HG03439 (cell line): ENCODE measurements around the gene B4GALNT4.
"Not testable (repeated sequence)": the region's sequence is repeated elsewhere in the genome, so short reads cannot be mapped to it uniquely, and the experiment has no call there.

Experiments used
- ATAC-seq: cut with Tn5 transposase; IDR thresholded peaks from one replicate; pipeline ENCODE4 v1.9.1; 2021; ENCODE audit warnings: mild to moderate bottlenecking, moderate library complexity; ENCODE audit not compliant: unreplicated experiment

The B4GALNT4 gene

GRCh38 chr11:391117-392017 lies 22.1 kb downstream of the B4GALNT4 start:
- ATAC-seq: no peak

DNA sequence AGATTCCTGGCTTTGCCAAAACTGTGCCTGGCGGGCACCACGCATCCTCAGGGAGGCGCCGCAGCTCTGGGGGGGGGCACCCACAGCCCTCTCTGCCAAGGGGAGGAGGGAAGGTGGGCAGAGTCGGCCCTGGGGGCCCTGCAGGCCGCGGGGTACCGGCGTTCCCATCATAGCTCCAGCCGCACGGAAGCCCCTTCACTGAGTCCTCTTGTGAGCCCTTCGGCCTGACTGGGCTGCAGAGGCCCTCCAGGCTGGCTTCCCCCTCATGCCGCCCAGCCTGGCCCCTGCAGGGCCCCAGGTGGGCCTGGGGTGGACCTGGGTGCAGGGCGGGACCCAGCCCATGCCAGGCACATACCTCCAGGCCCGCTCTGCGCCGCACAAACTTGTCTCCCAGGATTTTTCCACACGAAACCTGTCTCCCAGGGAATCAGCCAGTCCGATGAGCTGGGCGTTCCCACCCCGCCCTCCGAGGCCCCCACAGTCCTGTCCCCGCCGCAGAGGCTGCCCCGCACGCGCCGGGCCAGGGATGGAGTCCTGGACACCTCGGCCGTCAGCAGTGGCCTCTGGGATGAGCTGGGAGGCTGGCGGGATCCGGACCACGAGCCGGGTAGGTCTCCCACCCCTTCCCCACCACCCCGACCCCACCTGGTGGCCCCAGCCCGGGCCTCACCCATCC lies 22.9 kb downstream of the B4GALNT4 start:
- no peak for ATAC-seq

DNA sequence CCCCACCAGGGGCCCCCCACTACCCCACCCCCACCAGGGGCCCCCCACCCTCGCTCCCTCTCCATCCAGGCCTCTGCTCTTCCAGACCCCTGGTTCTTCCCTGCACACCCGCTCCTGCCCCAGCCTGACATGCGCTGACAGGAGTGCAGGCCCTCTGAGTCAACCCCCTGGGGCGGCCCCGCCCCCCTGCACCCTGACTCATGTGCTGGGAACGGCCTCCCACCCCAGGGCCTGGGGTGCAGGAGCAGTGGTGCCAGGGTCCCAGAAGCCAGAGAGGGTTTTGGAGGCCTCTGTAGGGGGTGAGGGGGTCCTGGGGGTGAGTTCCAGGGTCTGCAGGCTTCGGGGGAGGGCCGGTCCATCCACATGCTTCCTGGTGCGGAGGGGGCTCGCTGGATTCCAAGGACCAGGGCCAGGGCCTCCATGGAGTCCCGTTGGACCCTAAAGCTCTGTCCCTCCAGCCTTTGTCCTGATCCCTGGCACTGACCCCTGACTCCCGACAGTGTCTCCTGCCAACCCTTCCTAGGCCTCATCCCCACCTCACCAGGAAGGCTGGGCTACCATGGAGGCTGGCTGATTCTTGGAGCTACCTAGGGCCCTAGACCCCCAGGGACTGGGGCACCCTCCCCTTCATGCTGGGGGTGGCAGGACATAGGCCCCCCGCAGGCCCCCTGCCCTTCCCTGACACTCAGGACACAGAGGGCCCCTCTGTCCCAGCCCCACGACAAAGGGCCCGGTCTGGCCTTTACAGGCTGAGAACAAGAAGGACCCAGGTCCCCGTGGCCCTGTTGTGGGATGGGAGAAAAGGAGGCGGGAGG lies 24.1 kb downstream of the B4GALNT4 start:
- no peak for ATAC-seq

- no peak for ATAC-seq
Measured at GRCh38 chr11:394034-394857, 24.9 kb downstream of the B4GALNT4 start, which contains the start of gene PKP3. Gene PKP3 (plus strand): TSS chr11:394209. CDS start chr11:394293, 84 bp downstream.

DNA sequence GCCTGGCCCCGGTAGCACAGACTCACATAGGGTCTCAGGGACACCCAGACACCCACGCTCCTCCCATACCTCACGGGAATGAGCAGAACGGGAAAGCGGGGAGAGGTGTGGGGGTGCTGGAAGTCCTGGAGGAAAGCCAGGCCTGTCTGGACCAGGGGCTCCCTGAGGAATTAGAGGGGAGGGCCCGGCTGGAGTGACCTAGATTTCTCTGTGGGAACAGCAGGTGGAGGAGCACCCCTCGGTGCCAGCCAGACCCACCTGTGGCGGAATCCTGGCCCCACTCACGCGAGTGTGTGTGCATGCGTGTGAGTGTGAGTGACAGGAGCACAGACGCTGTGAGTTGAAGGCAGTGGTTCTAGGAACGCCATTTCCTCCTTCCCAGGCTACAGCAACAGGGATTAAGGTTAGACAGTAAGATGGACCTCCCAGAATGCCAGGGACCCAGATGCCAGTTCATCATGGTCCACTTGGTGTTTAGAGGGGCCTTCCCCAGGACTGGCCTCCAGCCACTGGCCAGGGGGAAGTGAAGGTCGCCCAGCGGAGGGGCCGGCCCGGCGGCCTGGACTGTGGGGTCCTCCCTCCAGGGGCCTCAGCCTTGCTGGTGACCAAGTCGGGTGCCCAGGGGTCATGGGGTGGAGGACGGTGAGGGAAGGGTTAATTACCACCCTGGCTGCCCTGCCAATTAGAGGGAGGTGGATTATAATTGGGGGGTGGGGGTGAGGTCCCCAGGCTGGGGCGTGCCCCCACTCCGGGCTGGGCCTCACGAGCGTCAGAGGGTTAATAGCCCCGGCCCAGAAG lies 25.8 kb downstream of the B4GALNT4 start:
- ATAC-seq: no peak

DNA sequence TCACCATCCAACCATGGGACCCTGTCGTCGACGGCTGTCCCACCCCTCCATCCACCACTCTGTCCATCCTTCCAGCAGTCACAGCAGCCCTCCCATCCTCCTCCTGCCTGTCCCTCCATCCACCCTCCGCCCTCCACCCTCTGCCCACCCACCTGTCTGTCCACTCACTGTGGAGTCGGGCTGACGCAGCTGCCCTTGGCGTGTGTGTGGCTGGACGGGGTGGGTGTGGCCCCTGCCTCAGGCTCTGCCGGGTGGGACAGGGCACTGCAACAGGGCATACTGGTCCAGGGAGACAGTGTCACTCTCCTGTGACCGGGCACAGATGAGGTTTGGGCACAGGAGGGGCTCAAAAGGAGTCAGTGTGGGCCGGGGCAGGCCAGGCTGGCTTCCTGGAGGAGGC lies 26.6 kb downstream of the B4GALNT4 start:
- no peak for ATAC-seq

- no peak for ATAC-seq
Measured at GRCh38 chr11:396511-396947, 27.2 kb downstream of the B4GALNT4 start.

DNA sequence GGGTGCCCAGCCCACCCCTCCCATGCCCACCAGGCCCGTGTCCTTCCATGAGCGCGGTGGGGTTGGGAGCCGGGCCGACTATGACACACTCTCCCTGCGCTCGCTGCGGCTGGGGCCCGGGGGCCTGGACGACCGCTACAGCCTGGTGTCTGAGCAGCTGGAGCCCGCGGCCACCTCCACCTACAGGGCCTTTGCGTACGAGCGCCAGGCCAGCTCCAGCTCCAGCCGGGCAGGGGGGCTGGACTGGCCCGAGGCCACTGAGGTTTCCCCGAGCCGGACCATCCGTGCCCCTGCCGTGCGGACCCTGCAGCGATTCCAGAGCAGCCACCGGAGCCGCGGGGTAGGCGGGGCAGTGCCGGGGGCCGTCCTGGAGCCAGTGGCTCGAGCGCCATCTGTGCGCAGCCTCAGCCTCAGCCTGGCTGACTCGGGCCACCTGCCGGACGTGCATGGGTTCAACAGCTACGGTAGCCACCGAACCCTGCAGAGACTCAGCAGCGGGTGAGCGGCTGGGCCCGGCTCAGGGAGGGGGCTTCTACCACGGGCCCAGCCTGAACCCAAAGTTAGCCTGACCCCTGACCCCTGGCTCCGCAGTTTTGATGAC lies 27.7 kb downstream of the B4GALNT4 start:
- ATAC-seq: peak; percentile 73

GRCh38 chr11:398826-399225 lies 29.5 kb downstream of the B4GALNT4 start:
- no peak for ATAC-seq

DNA sequence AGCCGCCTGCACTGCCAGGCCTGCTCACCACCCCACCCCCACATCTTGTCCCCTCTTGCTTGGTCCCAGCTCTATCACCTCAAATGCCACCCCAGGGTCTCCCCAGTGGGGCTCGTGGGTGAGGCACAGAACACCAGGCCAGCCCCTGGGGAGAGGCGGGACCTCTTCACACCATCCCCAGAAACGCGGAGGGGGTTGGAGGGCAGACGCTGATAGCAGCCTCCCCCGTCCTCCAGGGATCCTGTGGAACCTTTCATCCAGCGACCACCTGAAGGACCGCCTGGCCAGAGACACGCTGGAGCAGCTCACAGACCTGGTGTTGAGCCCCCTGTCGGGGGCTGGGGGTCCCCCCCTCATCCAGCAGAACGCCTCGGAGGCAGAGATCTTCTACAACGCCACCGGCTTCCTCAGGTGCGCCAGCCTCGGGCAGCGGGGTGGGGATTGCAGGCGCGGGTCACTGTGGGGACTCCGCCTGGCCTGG lies 30.5 kb downstream of the B4GALNT4 start:
- ATAC-seq: no peak

DNA sequence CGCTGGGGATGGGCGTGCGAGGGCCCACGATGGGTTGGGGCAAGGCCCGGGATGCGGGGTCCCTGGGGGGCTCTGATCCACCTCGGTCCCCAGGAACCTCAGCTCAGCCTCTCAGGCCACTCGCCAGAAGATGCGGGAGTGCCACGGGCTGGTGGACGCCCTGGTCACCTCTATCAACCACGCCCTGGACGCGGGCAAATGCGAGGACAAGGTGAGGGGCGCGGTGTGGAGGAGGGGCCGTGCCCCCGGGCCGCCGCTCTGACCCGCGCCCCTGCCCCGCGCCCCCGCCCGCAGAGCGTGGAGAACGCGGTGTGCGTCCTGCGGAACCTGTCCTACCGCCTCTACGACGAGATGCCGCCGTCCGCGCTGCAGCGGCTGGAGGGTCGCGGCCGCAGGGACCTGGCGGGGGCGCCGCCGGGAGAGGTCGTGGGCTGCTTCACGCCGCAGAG lies 31.0 kb downstream of the B4GALNT4 start:
- no peak for ATAC-seq

GRCh38 chr11:401196-401595 lies 31.9 kb downstream of the B4GALNT4 start:
- not testable (repeated sequence) for ATAC-seq

DNA sequence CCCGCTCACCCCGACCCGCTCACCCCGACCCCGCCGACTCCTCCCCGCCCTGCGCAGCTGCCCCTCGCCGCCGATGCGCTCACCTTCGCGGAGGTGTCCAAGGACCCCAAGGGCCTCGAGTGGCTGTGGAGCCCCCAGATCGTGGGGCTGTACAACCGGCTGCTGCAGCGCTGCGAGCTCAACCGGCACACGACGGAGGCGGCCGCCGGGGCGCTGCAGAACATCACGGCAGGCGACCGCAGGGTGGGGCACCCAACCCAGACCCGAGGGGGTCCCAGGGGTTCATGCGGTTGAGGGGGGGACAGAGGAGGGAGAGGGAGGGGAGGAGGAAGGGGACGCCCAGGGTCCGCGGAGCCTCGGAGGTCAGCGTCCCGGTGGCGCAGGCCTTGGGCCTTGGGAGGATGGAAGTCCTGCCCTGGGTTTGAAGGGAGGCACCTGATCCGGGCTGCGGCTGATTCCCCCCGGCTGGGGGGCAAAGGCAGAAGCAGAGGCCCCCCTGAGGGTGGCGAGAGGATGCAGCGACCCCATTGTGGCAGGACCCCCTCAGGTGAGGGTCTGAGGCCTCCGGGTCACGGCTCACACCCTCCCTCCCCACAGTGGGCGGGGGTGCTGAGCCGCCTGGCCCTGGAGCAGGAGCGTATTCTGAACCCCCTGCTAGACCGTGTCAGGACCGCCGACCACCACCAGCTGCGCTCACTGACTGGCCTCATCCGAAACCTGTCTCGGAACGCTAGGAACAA lies 33.9 kb downstream of the B4GALNT4 start:
- no peak for ATAC-seq

DNA sequence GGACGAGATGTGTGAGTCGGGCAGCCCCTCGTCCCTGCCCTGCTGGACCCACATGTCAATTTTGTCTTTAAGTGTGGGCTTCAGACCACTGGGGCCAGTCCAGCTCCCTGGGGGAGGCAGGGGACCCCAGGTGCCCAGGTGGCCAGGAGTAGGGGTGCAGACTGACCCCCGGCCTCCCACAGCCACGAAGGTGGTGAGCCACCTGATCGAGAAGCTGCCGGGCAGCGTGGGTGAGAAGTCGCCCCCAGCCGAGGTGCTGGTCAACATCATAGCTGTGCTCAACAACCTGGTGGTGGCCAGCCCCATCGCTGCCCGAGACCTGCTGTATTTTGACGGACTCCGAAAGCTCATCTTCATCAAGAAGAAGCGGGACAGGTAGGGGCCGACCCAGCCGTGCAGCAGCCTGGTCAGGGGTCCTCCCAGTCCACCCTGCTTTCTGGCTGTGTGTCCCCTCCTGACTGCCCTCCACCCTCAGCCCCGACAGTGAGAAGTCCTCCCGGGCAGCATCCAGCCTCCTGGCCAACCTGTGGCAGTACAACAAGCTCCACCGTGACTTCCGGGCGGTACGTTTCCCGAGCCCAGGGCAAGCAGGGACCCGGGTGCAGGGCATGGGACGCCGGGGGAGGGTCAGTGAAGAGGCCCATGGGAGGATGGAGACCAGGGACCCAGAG lies 34.6 kb downstream of the B4GALNT4 start:
- ATAC-seq: no peak

DNA sequence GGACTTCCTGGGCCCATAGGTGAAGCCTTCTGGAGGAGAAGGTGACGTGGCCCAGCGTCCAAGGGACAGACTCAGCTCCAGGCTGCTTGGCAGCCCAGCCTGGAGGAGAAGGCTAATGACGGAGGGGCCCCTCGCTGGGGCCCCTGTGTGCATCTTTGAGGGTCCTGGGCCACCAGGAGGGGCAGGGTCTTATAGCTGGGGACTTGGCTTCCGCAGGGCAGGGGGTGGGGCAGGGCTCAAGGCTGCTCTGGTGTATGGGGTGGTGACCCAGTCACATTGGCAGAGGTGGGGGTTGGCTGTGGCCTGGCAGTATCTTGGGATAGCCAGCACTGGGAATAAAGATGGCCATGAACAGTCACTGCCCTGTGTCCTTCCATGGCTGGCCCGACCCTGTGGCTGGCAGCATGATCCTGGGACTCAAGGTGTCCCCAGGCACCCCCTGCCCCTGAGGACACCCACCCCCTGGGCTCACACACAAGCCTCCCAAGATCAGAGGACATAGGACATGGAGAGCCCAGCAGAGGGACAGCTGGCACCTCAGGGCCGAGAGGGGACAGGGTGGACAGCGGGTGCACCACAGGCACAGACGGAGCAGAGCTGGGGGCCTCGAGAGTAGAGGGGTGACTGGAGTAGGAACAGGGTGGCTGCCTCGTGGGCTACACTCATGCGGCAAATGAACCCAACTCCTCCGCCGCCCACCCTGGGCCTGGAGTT lies 35.4 kb downstream of the B4GALNT4 start:
- ATAC-seq: no peak

- ATAC-seq: no peak
Measured at GRCh38 chr11:405323-405953, 36.1 kb downstream of the B4GALNT4 start.
